ENCODE results near the gene SBSN. TPM values are rescaled to one million over a fixed set of nuclear protein-coding genes. Genes with fewer than 3 reads are reported as not detected.

SBSN gene
- total and polyA plus RNA-seq, 4 donors: not detected

DNA sequence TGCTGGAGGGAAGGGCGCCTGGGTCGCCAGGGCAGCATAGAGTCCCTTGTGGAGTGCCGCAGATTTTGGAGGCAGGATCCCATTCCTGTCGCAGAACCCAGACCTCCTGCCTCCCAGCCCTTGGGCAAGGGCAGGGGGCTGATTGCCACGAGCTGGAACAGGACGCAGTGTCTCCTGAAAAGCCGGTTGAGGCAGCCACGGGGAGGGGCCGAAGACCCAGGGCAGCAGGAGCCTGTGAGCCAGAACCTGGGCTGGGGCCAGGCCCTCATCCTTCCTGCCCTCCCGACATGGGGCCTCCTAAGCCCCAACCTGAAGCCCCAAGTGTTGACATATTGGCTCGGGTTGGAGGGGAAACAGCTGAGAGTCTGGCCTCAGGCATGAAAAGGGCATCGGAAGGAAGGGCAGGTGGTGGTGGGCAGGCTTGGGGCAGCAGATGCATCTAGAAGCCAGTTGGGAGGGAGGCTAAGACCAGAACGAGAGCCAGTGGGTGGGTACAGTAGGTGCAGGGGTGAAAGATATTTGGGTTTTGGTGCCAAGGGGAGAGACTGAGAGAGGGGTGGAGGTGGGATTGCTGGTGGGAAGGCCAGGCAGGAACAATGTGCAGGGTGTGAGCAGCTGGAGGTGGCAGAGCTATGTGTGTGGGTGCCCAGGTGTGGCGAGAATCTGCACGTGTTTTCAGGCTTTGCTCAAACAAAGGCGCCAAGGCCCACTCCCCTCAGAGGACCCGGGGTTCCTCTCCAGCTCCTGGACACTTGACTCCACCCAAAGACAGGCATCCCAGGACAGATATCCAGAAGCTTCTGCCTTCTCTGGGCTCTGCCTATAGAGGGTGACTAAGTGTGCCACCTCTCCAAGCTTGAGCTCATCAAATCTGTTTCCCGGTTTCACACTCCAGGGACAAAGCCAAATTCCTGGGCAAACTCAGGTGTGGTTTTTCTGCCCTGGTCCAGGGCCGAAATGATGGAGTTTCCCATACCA lies 1.4 kb upstream of the SBSN start:
- no peaks in the 10 kb centered on the region for H3K9me3 ChIP-seq (ENCODE audit: control insufficient read depth in 4 of 4, low read length in 3 of 4)
- no peaks in the 10 kb centered on the region for H3K36me3 ChIP-seq (ENCODE audit: control insufficient read depth in 4 of 4, insufficient read depth in 3 of 4, low read depth in 1 of 4, low read length in 3 of 4)
- no peak overlapping the region for H3K9ac ChIP-seq (ENCODE audit: low read depth in 1 of 2, low read length in 2 of 2)
- no peak overlapping the region for H3K27ac ChIP-seq (ENCODE audit: low read depth in 1 of 2, low read length in 2 of 2)
- no peak overlapping the region for H3K4me3 ChIP-seq (ENCODE audit: low read depth in 1 of 3, low read length in 3 of 3)
- no peak for TF ChIP-seq EGR1 (IDR thresholded peaks at IDR 0.05; ENCODE audit: low read depth in 2 of 2)
- TF ChIP-seq HNF4G (IDR thresholded peaks at IDR 0.05): no peak
- TF ChIP-seq, protein P1, sequence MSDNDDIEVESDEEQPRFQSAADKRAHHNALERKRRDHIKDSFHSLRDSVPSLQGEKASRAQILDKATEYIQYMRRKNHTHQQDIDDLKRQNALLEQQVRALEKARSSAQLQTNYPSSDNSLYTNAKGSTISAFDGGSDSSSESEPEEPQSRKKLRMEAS (IDR thresholded peaks at IDR 0.05): no peak
- TF ChIP-seq, protein P2, sequence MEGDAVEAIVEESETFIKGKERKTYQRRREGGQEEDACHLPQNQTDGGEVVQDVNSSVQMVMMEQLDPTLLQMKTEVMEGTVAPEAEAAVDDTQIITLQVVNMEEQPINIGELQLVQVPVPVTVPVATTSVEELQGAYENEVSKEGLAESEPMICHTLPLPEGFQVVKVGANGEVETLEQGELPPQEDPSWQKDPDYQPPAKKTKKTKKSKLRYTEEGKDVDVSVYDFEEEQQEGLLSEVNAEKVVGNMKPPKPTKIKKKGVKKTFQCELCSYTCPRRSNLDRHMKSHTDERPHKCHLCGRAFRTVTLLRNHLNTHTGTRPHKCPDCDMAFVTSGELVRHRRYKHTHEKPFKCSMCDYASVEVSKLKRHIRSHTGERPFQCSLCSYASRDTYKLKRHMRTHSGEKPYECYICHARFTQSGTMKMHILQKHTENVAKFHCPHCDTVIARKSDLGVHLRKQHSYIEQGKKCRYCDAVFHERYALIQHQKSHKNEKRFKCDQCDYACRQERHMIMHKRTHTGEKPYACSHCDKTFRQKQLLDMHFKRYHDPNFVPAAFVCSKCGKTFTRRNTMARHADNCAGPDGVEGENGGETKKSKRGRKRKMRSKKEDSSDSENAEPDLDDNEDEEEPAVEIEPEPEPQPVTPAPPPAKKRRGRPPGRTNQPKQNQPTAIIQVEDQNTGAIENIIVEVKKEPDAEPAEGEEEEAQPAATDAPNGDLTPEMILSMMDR (IDR thresholded peaks at IDR 0.05; ENCODE audit: low read depth, low read length, missing input control): no peak
- no peak for TF ChIP-seq HNF4A (conservative IDR thresholded peaks at IDR 0.05)
- TF ChIP-seq NR2F2 (IDR thresholded peaks at IDR 0.05): no peak
- no peak for TF ChIP-seq RXRA (IDR thresholded peaks at IDR 0.05)
- TF ChIP-seq, protein P3, sequence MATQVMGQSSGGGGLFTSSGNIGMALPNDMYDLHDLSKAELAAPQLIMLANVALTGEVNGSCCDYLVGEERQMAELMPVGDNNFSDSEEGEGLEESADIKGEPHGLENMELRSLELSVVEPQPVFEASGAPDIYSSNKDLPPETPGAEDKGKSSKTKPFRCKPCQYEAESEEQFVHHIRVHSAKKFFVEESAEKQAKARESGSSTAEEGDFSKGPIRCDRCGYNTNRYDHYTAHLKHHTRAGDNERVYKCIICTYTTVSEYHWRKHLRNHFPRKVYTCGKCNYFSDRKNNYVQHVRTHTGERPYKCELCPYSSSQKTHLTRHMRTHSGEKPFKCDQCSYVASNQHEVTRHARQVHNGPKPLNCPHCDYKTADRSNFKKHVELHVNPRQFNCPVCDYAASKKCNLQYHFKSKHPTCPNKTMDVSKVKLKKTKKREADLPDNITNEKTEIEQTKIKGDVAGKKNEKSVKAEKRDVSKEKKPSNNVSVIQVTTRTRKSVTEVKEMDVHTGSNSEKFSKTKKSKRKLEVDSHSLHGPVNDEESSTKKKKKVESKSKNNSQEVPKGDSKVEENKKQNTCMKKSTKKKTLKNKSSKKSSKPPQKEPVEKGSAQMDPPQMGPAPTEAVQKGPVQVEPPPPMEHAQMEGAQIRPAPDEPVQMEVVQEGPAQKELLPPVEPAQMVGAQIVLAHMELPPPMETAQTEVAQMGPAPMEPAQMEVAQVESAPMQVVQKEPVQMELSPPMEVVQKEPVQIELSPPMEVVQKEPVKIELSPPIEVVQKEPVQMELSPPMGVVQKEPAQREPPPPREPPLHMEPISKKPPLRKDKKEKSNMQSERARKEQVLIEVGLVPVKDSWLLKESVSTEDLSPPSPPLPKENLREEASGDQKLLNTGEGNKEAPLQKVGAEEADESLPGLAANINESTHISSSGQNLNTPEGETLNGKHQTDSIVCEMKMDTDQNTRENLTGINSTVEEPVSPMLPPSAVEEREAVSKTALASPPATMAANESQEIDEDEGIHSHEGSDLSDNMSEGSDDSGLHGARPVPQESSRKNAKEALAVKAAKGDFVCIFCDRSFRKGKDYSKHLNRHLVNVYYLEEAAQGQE (IDR thresholded peaks at IDR 0.05): no peak
- TF ChIP-seq, protein P4, sequence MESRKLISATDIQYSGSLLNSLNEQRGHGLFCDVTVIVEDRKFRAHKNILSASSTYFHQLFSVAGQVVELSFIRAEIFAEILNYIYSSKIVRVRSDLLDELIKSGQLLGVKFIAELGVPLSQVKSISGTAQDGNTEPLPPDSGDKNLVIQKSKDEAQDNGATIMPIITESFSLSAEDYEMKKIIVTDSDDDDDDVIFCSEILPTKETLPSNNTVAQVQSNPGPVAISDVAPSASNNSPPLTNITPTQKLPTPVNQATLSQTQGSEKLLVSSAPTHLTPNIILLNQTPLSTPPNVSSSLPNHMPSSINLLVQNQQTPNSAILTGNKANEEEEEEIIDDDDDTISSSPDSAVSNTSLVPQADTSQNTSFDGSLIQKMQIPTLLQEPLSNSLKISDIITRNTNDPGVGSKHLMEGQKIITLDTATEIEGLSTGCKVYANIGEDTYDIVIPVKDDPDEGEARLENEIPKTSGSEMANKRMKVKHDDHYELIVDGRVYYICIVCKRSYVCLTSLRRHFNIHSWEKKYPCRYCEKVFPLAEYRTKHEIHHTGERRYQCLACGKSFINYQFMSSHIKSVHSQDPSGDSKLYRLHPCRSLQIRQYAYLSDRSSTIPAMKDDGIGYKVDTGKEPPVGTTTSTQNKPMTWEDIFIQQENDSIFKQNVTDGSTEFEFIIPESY (IDR thresholded peaks at IDR 0.05): no peak
- TF ChIP-seq TAF1 (conservative IDR thresholded peaks at IDR 0.05): no peak
- no peak for TF ChIP-seq JUND (IDR thresholded peaks at IDR 0.05)
- TF ChIP-seq SP1 (IDR thresholded peaks at IDR 0.05): no peak
- TF ChIP-seq RAD21 (IDR thresholded peaks at IDR 0.05): no peak
- TF ChIP-seq, protein P5, sequence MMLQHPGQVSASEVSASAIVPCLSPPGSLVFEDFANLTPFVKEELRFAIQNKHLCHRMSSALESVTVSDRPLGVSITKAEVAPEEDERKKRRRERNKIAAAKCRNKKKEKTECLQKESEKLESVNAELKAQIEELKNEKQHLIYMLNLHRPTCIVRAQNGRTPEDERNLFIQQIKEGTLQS (IDR thresholded peaks at IDR 0.05): no peak
- TF ChIP-seq YY1 (IDR thresholded peaks at IDR 0.05): no peak
- no peak for TF ChIP-seq FOXA1 (IDR thresholded peaks at IDR 0.05)
- no peak for TF ChIP-seq FOXA2 (IDR thresholded peaks at IDR 0.05)
- DNase-seq (ENCODE audit: low spot score): no peak
- H3K4me1 ChIP-seq (ENCODE audit: control insufficient read depth in 4 of 4, insufficient read depth in 4 of 4, low read length in 3 of 4): peaks cover 0 to 7% (median 0%) of the 10 kb centered on the region in 4 donors
- peaks cover 0 to 5% (median 1%) of the 10 kb centered on the region in 4 donors for H3K27me3 ChIP-seq (ENCODE audit: control insufficient read depth in 4 of 4, insufficient read depth in 4 of 4, low read length in 3 of 4)
- 59% methylated on average over 19 of the region's 19 CpGs for WGBS
